Measurements from ENCODE around the gene THUMPD2. TPM values are rescaled to one million over a fixed set of nuclear protein-coding genes. Genes with fewer than 3 reads are reported as not detected.

THUMPD2 gene
- total RNA-seq, 4 donors from 2014 or later: 9.7 to 27.4 (median 14.5) TPM

- Histone ChIP-seq H3K27me3 (no peaks in the 10 kb centered on the region), H3K9me3 (no peaks in the 10 kb centered on the region), H3K36me3 (no peaks in the 10 kb centered on the region), H3K4me3 (peak overlapping the region; percentile 93), H3K27ac (peak overlapping the region; percentile 82), H3K4me1 (peaks cover 23% of the 10 kb centered on the region)
- no peak for TF ChIP-seq CTCF (IDR thresholded peaks at IDR 0.05)
- 19% methylated on average over 9 of the region's 9 CpGs for WGBS
- no peak for DNase-seq (ENCODE audit: low spot score in 2 of 2)
Observed at GRCh38 chr2:39779341-39779851, 338 bp upstream of the THUMPD2 start.

GRCh38 chr2:39778233-39778632 is 825 bp downstream of the THUMPD2 start:
- Histone ChIP-seq H3K36me3 (no peaks in the 10 kb centered on the region), H3K27ac (no peak overlapping the region), H3K4me1 (peaks cover 26% of the 10 kb centered on the region), H3K27me3 (no peaks in the 10 kb centered on the region), H3K9me3 (no peaks in the 10 kb centered on the region), H3K4me3 (peak overlapping the region; percentile 93)
- TF ChIP-seq POLR2A (IDR thresholded peaks at IDR 0.05) (no peak), CTCF (IDR thresholded peaks at IDR 0.05) (no peak), EP300 (IDR thresholded peaks at IDR 0.05) (no peak), POLR2AphosphoS5 (IDR thresholded peaks at IDR 0.05) (no peak)
- DNase-seq (ENCODE audit: low spot score in 2 of 2): no peak
- 7% methylated on average over 2 of the region's 2 CpGs for WGBS

- no peak for DNase-seq (ENCODE audit: low spot score in 2 of 2)
- Histone ChIP-seq H3K27me3 (no peaks in the 10 kb centered on the region), H3K27ac (no peak overlapping the region), H3K9me3 (no peaks in the 10 kb centered on the region), H3K36me3 (peaks cover 16% of the 10 kb centered on the region), H3K4me3 (no peak overlapping the region), H3K4me1 (peaks cover 27% of the 10 kb centered on the region)
- no peak for TF ChIP-seq POLR2A (IDR thresholded peaks at IDR 0.05)
- TF ChIP-seq CTCF (IDR thresholded peaks at IDR 0.05): no peak
- no peak for TF ChIP-seq POLR2AphosphoS5 (IDR thresholded peaks at IDR 0.05)
- TF ChIP-seq EP300 (IDR thresholded peaks at IDR 0.05): no peak
- 74% methylated on average over 1 of the region's 1 CpG for WGBS
Observed at GRCh38 chr2:39772812-39773152, 6.3 kb downstream of the THUMPD2 start.

GRCh38 chr2:39772086-39772811 is 6.8 kb downstream of the THUMPD2 start:
- DNase-seq (ENCODE audit: low spot score in 2 of 2): no peak
- TF ChIP-seq CTCF (IDR thresholded peaks at IDR 0.05) (no peak), POLR2A (IDR thresholded peaks at IDR 0.05) (no peak), POLR2AphosphoS5 (IDR thresholded peaks at IDR 0.05) (no peak), EP300 (IDR thresholded peaks at IDR 0.05) (no peak)
- Histone ChIP-seq H3K27ac (no peak overlapping the region), H3K27me3 (no peaks in the 10 kb centered on the region), H3K36me3 (peaks cover 16% of the 10 kb centered on the region), H3K4me1 (peaks cover 22% of the 10 kb centered on the region), H3K4me3 (no peak overlapping the region), H3K9me3 (no peaks in the 10 kb centered on the region)
- WGBS: 92% methylated on average over 3 of the region's 3 CpGs

- H3K27me3 ChIP-seq: no peaks in the 10 kb centered on the region
- no peaks in the 10 kb centered on the region for H3K9me3 ChIP-seq
- TF ChIP-seq CTCF (IDR thresholded peaks at IDR 0.05) (no peak), POLR2AphosphoS5 (IDR thresholded peaks at IDR 0.05) (no peak)
- no peaks in the 10 kb centered on the region for H3K4me1 ChIP-seq
- H3K27ac ChIP-seq: no peak overlapping the region
- H3K4me3 ChIP-seq: no peak overlapping the region
- peaks cover 37% of the 10 kb centered on the region for H3K36me3 ChIP-seq
- WGBS: 89% methylated on average over 2 of the region's 2 CpGs
- DNase-seq (ENCODE audit: low spot score in 2 of 2): no peak
Observed at GRCh38 chr2:39762448-39762847, 16.6 kb downstream of the THUMPD2 start.

Measured in suprapubic skin (tissue), 4 donors.